Body of pancreas (tissue), 4 donors: ENCODE results near the gene BCL3.

Experiments used
- POLR2A ChIP-seq, 3 donors: fragments of 450-650 bp; IDR thresholded peaks; one replicate each; pipeline ENCODE4 v1.6.1; 2016; ENCODE audit warnings: antibody characterized with exemption in 3 of 3, mild to moderate bottlenecking in 2 of 3
- TF ChIP-seq, protein P1 (sequence below), 7 experiments: fragments of 450-650 bp in 4 of 7; fragments of 200-600 bp in 3 of 7; sonication (generic) in 3 of 7; IDR thresholded peaks; one replicate each; pipeline ENCODE4 v1.5.1; 2016 to 2019; ENCODE audit warnings: antibody characterized with exemption in 7 of 7

DNA sequence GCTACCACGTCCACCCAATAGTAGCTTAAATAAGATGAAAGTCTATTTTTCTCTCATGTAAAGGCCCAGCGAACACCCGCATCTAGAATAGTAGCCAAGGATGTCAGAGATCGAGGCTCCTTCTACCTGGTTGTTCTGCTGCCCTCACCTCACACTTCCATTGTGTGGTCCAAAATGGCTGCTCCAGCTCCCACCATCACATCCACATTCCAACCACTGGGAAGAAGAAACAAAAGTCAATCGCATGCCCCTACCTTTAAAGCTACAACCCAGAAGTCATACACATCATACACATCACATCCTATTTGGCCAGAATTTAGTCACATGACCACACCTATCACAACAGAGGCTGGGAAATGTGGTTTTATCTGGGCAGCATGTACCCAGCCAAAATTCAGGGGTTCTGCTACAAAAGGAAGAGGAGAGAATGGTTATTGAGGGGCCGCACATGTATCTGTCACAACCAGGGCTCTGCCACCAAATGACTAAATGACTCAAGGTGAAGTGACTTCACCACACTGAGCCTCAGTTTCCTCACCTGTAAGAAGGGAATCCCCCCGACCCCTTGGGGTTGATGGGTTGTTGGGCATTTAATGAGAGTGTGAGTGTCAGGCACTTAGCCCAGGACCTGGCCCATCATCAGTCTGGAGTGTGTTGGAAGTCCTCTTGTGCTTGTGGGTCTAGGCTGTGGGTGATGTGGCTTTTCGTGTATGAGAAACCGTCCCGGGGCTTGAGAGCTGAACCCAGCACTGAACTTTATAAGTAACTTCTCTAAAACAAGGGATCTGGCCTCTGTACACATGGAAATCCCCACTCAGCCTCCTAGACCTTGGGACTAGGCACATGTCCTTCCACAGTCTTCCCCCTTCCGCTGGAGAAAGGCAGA is 19.0 kb downstream of the BCL3 start:
- TF ChIP-seq POLR2A (IDR thresholded peaks at IDR 0.05), result no peak
- TF ChIP-seq, protein P1, sequence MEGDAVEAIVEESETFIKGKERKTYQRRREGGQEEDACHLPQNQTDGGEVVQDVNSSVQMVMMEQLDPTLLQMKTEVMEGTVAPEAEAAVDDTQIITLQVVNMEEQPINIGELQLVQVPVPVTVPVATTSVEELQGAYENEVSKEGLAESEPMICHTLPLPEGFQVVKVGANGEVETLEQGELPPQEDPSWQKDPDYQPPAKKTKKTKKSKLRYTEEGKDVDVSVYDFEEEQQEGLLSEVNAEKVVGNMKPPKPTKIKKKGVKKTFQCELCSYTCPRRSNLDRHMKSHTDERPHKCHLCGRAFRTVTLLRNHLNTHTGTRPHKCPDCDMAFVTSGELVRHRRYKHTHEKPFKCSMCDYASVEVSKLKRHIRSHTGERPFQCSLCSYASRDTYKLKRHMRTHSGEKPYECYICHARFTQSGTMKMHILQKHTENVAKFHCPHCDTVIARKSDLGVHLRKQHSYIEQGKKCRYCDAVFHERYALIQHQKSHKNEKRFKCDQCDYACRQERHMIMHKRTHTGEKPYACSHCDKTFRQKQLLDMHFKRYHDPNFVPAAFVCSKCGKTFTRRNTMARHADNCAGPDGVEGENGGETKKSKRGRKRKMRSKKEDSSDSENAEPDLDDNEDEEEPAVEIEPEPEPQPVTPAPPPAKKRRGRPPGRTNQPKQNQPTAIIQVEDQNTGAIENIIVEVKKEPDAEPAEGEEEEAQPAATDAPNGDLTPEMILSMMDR (IDR thresholded peaks at IDR 0.05), result no peak
